Neural cell (in vitro differentiated cells): ENCODE data around the gene ATOSB. TPM values are rescaled to one million over a fixed set of nuclear protein-coding genes. Genes with fewer than 3 reads are reported as not detected.

Experiments used
- H2AFZ ChIP-seq: fragments of 200-600, 300-800 bp; sonication (generic), shearing (Covaris generic); 2 replicates; pipeline ENCODE4 v1.6.0; 2014; ENCODE audit warnings: low read depth, mild to moderate bottlenecking, antibody characterized with exemption, low read length, moderate library complexity
- H3F3A ChIP-seq: fragments of 200-600 bp; shearing (Covaris generic); 2 replicates; pipeline ENCODE4 v1.6.1; 2016; ENCODE audit warnings: mild to moderate bottlenecking, moderate library complexity, mixed read lengths, antibody characterized with exemption, low read length; ENCODE audit not compliant: insufficient read depth, poor library complexity, severe bottlenecking
- H3K27ac ChIP-seq: fragments of 200-600, 300-800 bp; sonication (generic), shearing (Covaris generic); 2 replicates; pipeline ENCODE4 v1.5.1; 2014; ENCODE audit warnings: mild to moderate bottlenecking, low read length, moderate library complexity
- H3K27me3 ChIP-seq: fragments of 300-800, 200-600 bp; sonication (generic), shearing (Covaris generic); 2 replicates; pipeline ENCODE4 v1.6.0; 2014; ENCODE audit warnings: mild to moderate bottlenecking, low read depth, low read length, moderate library complexity; ENCODE audit not compliant: insufficient read depth
- H3K36me3 ChIP-seq: fragments of 300-800, 200-600 bp; sonication (generic), shearing (Covaris generic); 2 replicates; pipeline ENCODE4 v1.5.1; 2014; ENCODE audit warnings: mild to moderate bottlenecking, antibody characterized with exemption, low read length, moderate library complexity; ENCODE audit not compliant: insufficient read depth
- H3K4me2 ChIP-seq: fragments of 300-800, 200-600 bp; sonication (generic), shearing (Covaris generic); 2 replicates; pipeline ENCODE4 v1.6.0; 2014; ENCODE audit warnings: mild to moderate bottlenecking, low read length
- H3K4me3 ChIP-seq: fragments of 300-800, 200-600 bp; sonication (generic), shearing (Covaris generic); 2 replicates; pipeline ENCODE4 v1.5.1; 2014; ENCODE audit warnings: mild to moderate bottlenecking, low read length, moderate library complexity
- H3K79me2 ChIP-seq: fragments of 200-600 bp; shearing (Covaris generic); replicated peaks from 2 replicates; pipeline ENCODE4 v1.6.0; 2014; ENCODE audit warnings: mild to moderate bottlenecking, low read length, moderate library complexity; ENCODE audit not compliant: insufficient read depth
- H3K9ac ChIP-seq: fragments of 300-800, 200-600 bp; sonication (generic), shearing (Covaris generic); 2 replicates; pipeline ENCODE4 v1.6.1; 2016; ENCODE audit warnings: mild to moderate bottlenecking, low read length, mixed read lengths
- H3K9me2 ChIP-seq: fragments of 200-600 bp; shearing (Covaris generic); 2 replicates; pipeline ENCODE4 v1.6.1; 2016; ENCODE audit warnings: mild to moderate bottlenecking, low read length, mixed read lengths; ENCODE audit not compliant: insufficient read depth
- H3K9me3 ChIP-seq: fragments of 200-600, 300-800 bp; sonication (generic), shearing (Covaris generic); 2 replicates; pipeline ENCODE4 v1.6.1; 2016; ENCODE audit warnings: mild to moderate bottlenecking, mixed run types, low read length, moderate library complexity, mixed read lengths
- H4K20me1 ChIP-seq: fragments of 200-600 bp; shearing (Covaris generic); 2 replicates; pipeline ENCODE4 v1.6.1; 2016; ENCODE audit warnings: mild to moderate bottlenecking, mixed run types; ENCODE audit not compliant: insufficient read depth
- EP300 ChIP-seq: fragments of 450-650 bp; conservative IDR thresholded peaks from 2 replicates; pipeline ENCODE4 v1.6.1; 2014; ENCODE audit warnings: antibody characterized with exemption, mild to moderate bottlenecking, moderate library complexity; ENCODE audit not compliant: poor library complexity, severe bottlenecking
- EZH2 ChIP-seq: fragments of 200-600, 300-800 bp; shearing (Covaris generic), sonication (generic); IDR thresholded peaks from 2 replicates; pipeline ENCODE4 v1.6.1; 2014; ENCODE audit warnings: antibody characterized with exemption, low read length, borderline replicate concordance, mild to moderate bottlenecking; ENCODE audit not compliant: insufficient read depth, poor library complexity, severe bottlenecking
- MXI1 ChIP-seq: fragments of 450-650 bp; conservative IDR thresholded peaks from 2 replicates; pipeline ENCODE4 v1.6.1; 2014; ENCODE audit warnings: antibody characterized with exemption, mild to moderate bottlenecking; ENCODE audit not compliant: poor library complexity, severe bottlenecking
- POLR2AphosphoS5 ChIP-seq: IDR thresholded peaks from 2 replicates; pipeline ENCODE4 v1.6.1; 2012
- RAD21 ChIP-seq: fragments of 450-650 bp; conservative IDR thresholded peaks from 2 replicates; pipeline ENCODE4 v1.6.1; 2014; ENCODE audit warnings: antibody characterized with exemption, mild to moderate bottlenecking, moderate library complexity
- REST ChIP-seq: IDR thresholded peaks from 2 replicates; pipeline ENCODE4 v1.6.1; 2012; ENCODE audit warnings: borderline replicate concordance
- SMC3 ChIP-seq: fragments of 450-650 bp; conservative IDR thresholded peaks from 2 replicates; pipeline ENCODE4 v1.6.1; 2014; ENCODE audit warnings: antibody characterized with exemption, mild to moderate bottlenecking, moderate library complexity; ENCODE audit not compliant: poor library complexity
- TAF1 ChIP-seq: IDR thresholded peaks from 2 replicates; pipeline ENCODE4 v1.6.1; 2012; ENCODE audit warnings: low read depth
- polyA plus RNA-seq: library from polyadenylated mRNA; depleted of rRNA; stranded (reverse); fragments of >200 nt; gene quantifications from 2 replicates; pipeline ENCODE4 v1.2.3, GENCODE V29; 2014
- TF ChIP-seq, protein P1 (sequence below): fragments of 450-650 bp; IDR thresholded peaks from 2 replicates; pipeline ENCODE4 v1.5.1; 2014; ENCODE audit warnings: antibody characterized with exemption, mild to moderate bottlenecking, moderate library complexity; ENCODE audit not compliant: poor library complexity, severe bottlenecking

ATOSB gene
- polyA plus RNA-seq, 1 donor from 2014 or later, result 28.9 TPM

DNA sequence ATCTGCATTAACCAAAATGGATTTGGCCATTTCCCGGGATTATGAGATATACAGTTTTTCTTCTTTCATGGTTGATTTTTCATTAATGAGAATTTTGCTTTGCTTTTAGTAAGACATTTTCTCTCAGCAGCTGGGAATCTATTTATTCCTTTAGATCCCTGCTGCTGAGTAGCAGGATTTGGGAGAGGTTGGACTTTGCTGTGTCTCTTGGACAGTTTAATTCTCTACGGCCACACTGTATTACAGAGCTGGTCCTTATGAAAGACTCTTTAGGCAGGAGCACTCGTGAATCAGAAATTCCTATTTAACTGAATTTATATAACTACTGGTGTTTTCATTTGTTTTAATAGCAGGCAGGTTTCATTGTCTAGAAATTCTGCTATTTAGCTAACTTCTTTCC lies 47.8 kb upstream of the ATOSB start:
- no peak overlapping the region for H3K27ac ChIP-seq
- H4K20me1 ChIP-seq, result no peaks in the 10 kb centered on the region
- H3K9me2 ChIP-seq, result no peaks in the 10 kb centered on the region
- H3K27me3 ChIP-seq, result no peaks in the 10 kb centered on the region
- peaks cover 29% of the 10 kb centered on the region for H3K79me2 ChIP-seq
- H2AFZ ChIP-seq, result no peak overlapping the region
- no peaks in the 10 kb centered on the region for H3K9me3 ChIP-seq
- no peak for TF ChIP-seq EZH2
- no peak for TF ChIP-seq MXI1
- TF ChIP-seq, protein P1, sequence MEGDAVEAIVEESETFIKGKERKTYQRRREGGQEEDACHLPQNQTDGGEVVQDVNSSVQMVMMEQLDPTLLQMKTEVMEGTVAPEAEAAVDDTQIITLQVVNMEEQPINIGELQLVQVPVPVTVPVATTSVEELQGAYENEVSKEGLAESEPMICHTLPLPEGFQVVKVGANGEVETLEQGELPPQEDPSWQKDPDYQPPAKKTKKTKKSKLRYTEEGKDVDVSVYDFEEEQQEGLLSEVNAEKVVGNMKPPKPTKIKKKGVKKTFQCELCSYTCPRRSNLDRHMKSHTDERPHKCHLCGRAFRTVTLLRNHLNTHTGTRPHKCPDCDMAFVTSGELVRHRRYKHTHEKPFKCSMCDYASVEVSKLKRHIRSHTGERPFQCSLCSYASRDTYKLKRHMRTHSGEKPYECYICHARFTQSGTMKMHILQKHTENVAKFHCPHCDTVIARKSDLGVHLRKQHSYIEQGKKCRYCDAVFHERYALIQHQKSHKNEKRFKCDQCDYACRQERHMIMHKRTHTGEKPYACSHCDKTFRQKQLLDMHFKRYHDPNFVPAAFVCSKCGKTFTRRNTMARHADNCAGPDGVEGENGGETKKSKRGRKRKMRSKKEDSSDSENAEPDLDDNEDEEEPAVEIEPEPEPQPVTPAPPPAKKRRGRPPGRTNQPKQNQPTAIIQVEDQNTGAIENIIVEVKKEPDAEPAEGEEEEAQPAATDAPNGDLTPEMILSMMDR, result no peak
- no peak for TF ChIP-seq EP300
- no peak for TF ChIP-seq RAD21
- no peak for TF ChIP-seq POLR2AphosphoS5
- TF ChIP-seq TAF1, result no peak
- no peak for TF ChIP-seq REST
- no peak for TF ChIP-seq SMC3
- H3K9ac ChIP-seq, result peak overlapping the region; percentile 75
- H3K4me3 ChIP-seq, result peak overlapping the region; percentile 96
- peak overlapping the region; percentile 96 for H3K4me2 ChIP-seq
- H3F3A ChIP-seq, result no peaks in the 10 kb centered on the region
- H3K36me3 ChIP-seq, result no peaks in the 10 kb centered on the region

DNA sequence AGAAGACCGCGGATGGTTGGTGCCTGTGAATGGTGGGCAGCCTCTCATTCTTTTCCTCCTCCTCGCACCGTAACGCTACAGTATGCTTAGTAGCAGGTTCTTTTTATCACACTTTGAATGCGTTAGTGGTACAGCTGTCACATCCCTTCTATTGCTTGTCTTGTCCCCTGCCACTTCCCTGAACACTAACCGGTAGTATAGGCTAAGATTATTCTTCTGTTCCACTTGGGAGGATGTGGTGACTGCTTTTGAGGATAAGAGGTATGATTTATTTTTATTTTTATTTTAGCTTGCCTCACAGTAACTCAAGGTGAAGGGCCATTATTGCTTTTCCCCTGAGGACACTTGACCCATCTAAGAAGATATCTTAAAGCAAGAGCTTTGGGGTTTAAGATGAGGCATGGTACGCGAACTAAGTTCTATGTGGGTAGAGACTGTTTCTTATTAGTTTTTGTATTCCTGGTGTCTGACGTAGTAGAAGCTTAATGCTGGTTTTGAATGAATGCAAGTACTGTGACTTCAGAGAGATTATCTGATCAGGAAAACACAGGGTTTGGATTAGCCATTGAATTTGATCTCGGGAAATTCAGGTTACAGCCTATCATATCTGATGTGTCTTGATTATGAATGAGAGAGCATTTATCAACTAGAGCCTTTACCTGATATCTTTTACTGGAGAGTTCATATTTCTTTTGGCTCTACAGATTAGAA lies 47.1 kb upstream of the ATOSB start:
- Histone ChIP-seq H3K27ac (peak overlapping the region; percentile 70), H3K79me2 (peaks cover 29% of the 10 kb centered on the region), H4K20me1 (no peaks in the 10 kb centered on the region), H2AFZ (peak overlapping the region; percentile 84), H3K9me3 (no peaks in the 10 kb centered on the region), H3F3A (no peaks in the 10 kb centered on the region), H3K4me3 (peak overlapping the region; percentile 96), H3K4me2 (peak overlapping the region; percentile 96), H3K9me2 (no peaks in the 10 kb centered on the region), H3K36me3 (no peaks in the 10 kb centered on the region), H3K9ac (peak overlapping the region; percentile 75), H3K27me3 (no peaks in the 10 kb centered on the region)
- TF ChIP-seq EP300 (no peak), TAF1 (no peak), RAD21 (no peak), EZH2 (no peak), MXI1 (no peak), POLR2AphosphoS5 (no peak), REST (no peak), SMC3 (no peak)
- TF ChIP-seq, protein P1, result no peak
